OCI-M2 (cell line): ENCODE data around the gene TPD52L1.

Experiments used
- DNase-seq: peaks from one replicate; lab custom pipeline; 2025; ENCODE audit not compliant: unreplicated experiment; lab: John Stamatoyannopoulos, UW

The TPD52L1 gene

GRCh38 chr6:125174626-125175025 lies 21.1 kb downstream of the TPD52L1 start:
- DNase-seq = no peak

GRCh38 chr6:125175466-125176048 lies 22.0 kb downstream of the TPD52L1 start:
- DNase-seq = no peak

GRCh38 chr6:125182237-125183008 lies 28.9 kb downstream of the TPD52L1 start:
- DNase-seq = no peak

DNA sequence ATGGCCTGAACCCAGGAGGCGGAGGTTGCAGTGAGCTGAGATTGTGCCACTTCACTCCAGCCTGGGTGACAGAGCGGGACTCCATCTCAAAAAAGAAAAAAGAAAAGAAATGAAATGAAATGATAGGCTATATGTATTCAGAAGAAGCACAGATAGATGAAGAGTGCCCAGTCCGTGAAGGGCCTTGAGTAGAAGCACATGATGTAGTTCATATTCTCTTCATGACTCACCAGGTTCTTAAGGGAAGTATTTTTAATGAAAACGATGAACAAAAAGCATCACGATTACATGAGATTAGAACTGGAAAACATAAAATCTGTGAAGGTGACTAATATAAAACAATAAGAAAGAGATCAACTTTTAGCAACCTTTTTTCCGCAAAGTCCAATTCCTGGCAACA lies 29.8 kb downstream of the TPD52L1 start:
- DNase-seq = no peak

DNA sequence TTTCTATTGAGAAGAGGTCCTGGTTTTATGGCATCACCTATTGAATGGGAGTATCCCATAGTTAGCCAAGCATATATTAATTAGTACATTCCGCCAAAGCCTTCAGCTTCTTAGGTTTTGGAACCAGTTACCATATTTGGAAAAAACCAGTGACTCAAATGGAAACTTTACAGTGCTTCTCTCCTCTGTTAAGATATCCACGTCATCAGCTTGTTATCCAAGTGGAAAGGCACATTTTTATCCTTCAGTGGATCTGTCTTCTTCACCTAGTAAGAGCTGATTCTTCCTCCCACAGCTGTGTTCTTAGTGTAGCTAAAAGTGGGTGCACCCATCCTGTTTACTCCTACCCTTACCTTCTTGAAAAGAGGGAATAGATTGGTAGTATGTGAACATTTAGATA lies 34.5 kb downstream of the TPD52L1 start:
- DNase-seq = no peak

DNA sequence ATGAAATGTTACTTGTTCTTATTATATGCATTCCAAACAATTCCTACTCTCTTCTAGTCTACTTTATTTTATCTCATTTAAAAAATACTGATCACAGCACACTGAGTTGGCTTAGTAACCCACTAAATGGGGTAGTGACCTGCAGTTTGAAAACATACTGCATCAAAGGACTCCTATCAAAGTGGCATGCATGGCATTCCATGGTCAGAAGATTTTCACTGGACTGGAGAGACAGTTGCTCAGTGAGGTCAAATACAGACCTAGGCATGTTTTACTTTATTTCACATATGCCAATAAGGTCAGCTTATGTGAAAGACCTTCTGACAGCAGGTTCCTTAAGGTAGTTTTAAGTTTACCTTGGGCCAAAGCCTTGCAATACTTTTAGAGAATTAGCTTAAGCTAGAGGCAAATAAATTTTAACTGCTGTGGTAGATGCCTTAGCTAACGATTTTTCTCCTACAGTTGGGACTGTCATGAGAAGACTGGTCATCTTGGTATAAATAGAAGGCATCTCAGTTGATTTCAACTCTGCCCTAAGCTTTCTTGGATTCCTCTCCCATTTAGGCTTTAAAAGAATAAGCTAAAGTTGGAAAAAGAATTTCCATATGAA lies 35.1 kb downstream of the TPD52L1 start:
- no peak for DNase-seq

DNA sequence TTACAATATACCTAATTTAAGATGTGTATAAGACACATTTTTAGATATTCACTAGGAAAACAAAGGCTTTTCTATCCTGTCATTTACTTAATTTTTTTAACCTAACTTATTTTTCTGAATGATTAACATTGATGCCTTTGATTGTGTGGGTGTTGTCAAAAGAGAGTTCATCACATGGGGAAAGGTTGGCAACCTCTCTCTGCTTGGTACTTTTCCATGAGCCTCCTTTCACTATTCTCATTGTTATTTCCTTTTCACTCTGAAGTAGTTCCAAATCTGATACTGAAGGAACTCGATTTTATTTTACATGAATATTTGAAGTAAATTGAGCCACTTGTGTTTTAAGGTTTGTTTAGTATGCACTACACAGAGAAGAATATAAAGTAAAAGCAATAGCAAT lies 35.9 kb downstream of the TPD52L1 start:
- no peak for DNase-seq

- DNase-seq = no peak
These were observed 37.1 kb downstream of the TPD52L1 start for GRCh38 chr6:125190667-125191066.

- no peak for DNase-seq
These were observed 38.5 kb downstream of the TPD52L1 start for GRCh38 chr6:125191916-125192609.

- DNase-seq = no peak
These were observed 39.0 kb downstream of the TPD52L1 start for GRCh38 chr6:125192610-125192930.

DNA sequence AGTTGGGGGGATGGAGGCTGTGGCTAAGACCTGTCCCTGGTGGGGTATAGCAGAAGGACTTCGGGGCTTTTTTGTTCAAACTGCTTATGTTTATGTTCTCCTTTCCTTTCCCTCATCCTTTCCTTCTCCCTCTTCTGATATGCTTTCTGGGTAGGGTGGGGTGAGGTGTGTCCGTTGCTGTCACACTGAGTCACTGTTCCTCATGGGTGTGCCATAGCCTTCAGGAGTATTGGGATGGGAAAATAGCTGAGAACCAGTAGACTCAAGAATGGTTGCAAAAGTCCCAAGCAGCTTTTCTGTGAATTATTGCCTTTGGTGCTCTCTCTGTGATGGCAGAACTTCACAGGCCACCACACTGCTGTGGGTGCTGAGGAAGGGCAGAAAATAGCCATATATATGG lies 39.6 kb downstream of the TPD52L1 start:
- DNase-seq = no peak

- no peak for DNase-seq
These were observed 41.4 kb downstream of the TPD52L1 start for GRCh38 chr6:125194941-125195340.

GRCh38 chr6:125195526-125195925 lies 42.0 kb downstream of the TPD52L1 start:
- no peak for DNase-seq

- no peak for DNase-seq
These were observed 43.0 kb downstream of the TPD52L1 start for GRCh38 chr6:125196613-125197012.

DNA sequence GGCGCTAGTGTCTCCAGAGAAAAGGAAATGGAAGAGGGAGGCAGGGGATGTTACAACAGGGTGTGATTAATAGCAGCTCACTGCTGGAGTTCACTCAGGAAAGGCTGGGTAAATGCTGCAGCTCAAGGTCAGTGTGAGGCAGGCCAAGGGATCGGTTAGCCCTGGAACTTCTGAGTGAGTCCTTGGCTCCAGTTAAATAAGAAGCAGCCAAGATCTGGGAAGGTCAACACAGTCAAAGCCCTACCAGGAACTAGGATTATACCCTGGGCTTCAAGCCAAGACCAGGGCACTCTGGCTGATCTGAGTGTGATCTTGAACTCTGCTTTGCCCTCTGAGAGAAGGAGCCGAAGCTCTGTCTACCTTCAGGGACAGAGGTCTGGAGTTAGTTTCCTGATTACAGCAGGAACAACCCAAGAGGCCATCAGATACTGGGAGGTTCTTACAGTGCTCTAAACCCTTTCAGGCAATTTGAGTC lies 44.3 kb downstream of the TPD52L1 start:
- DNase-seq = no peak

DNA sequence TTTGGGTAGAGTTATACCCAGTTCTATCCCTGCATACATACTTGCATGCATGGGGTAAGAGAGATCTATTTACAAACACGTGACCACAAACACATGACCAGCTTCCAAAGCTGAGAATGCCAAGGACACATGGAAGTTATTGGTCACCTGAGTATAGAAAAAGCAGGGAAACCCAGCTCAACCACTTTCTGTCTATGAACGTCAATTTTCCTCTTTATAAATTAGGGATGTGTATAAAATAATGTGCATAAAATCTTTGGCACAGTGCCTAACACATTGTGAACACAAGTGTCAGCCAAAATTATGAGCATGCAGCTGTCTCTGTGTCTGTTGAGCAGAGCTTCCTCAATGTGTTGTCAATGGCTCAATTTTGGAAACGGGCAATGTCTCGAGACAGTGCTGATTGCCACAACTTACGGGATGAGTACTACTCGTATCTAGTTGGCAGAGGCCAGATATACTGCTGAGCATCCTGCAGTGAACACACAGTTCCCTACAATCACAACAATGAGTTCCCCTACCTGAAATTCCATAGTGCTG lies 44.9 kb downstream of the TPD52L1 start:
- no peak for DNase-seq

GRCh38 chr6:125200941-125201340 lies 47.4 kb downstream of the TPD52L1 start:
- no peak for DNase-seq

DNA sequence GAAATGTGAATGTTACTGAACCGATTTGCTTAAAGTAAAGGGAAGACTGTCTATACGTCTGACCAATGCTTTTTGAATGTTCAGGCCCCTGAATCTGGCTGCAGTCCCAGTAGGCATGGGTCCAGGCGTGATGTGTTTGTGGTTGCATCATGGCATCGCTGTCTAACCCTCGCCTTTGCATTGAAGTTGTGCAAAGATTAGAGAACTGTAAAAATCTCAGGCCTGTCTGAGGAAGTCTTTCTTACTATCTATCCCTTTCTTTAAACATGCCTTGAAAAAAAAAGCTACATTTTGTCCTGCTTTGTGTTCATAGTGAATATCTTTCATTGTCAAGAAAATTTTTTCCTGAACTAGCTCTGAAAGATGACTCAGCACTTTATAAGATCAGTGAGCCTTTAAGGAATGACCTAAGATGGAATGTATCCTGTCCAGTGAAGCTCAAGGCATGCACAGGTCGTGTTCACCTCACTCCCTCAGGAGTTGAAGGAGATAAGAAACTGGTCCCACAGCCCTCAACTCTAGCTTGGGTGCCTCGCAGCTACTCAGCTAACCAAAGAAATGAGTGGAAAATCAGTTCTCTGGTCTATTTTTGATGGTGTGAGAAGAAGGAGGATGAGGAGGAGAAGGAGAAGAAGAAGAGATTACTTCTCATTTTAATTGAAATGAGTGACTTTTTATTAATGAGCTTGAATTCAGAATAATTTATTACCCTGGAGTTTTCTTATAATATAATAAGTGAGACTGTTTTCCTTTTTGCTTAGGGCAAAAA lies 48.6 kb downstream of the TPD52L1 start:
- no peak for DNase-seq

- DNase-seq = no peak
These were observed 49.8 kb downstream of the TPD52L1 start for GRCh38 chr6:125203395-125203794.

DNA sequence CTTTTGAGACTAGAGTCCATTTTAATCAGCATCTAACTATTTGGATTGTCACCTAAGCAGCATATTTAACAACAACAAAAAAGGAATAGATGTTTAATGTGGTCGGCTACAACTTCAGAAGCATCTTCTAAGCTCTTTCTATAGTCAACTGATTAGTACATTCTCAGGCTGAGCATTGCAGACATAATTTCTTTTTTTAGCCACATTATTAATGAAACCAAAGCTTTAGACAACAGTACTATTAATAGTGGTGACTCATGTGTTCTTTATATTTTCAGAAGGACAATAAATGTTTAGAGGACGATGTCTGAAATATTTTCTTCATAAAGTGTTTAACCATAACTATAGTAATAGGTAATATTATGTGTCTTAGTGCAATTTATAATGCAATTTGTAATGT lies 52.4 kb downstream of the TPD52L1 start:
- no peak for DNase-seq

GRCh38 chr6:125206389-125206788 lies 52.8 kb downstream of the TPD52L1 start:
- DNase-seq = no peak
